ENCODE data around the gene ARHGAP22.

The ARHGAP22 gene

DNA sequence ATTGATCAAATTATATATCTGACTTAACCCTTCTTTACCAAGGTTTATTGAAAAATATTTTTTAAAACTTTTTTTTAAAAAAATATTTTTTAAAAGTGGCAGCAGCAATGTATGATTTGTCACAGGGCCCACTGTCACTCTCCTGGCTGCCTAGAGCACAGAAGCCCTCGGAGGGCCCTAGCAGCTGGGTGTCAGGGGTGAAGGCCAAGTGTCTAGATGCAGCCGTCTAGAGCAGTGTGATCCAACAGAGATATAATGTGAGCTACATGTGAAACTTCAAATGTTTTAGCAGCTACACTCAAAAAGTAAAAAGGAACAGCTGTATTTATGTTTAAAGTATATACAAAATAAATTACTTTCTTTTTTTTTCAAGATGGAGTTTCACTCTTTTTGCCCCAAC, 112.7 kb downstream of the ARHGAP22 start:
- Histone ChIP-seq H3K9me3 (ENCODE audit: control insufficient read depth, insufficient read depth, low read length) (no peaks in the 10 kb centered on the region), H3K9ac (ENCODE audit: low read depth, low read length) (no peak overlapping the region), H3K36me3 (ENCODE audit: insufficient read depth, low read length) (no peaks in the 10 kb centered on the region; the same call in 1 of the 2 replicates), H3K4me1 (ENCODE audit: insufficient read depth, low read length) (no peaks in the 10 kb centered on the region; the same call in 1 of the 2 replicates)

DNA sequence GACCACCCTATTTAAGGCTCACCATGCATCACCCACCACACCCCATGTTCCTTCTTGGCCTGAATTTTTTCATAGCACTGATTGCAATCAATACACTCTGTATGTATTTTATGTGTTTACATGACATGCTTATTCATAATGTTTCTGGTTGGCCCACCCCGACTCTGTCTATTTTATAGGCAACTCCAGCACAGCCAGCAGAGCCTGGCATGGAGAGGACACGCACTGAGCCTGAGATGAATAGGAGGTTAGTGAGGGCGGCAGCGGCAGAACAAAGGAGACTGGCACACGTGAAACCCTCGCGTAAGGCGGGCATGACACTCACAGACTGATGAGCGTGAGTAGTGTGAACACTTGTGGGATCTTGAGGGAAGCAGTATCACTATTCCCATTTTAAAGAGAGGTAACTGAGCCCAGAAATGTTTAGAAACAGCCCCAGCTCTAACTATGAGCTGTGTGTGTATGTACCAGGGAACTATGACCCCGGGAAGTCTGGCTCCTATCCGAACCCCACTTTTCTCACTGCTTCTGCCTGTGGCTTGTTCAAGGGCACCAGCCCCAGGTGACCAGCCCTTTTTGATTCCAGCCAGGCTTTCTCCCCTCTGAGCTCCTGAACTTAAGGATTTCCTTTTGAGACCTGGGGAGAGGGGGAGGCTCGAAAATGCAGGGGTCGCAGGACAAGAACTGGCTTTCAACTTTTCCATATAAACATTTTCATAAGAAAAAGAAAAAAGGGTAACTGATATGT, 113.3 kb downstream of the ARHGAP22 start:
- Histone ChIP-seq H3K36me3 (ENCODE audit: insufficient read depth, low read length) (no peaks in the 10 kb centered on the region; the same call in 1 of the 2 replicates), H3K4me1 (ENCODE audit: insufficient read depth, low read length) (no peaks in the 10 kb centered on the region), H3K9me3 (ENCODE audit: control insufficient read depth, insufficient read depth, low read length) (no peaks in the 10 kb centered on the region), H3K9ac (ENCODE audit: low read depth, low read length) (no peak overlapping the region)

DNA sequence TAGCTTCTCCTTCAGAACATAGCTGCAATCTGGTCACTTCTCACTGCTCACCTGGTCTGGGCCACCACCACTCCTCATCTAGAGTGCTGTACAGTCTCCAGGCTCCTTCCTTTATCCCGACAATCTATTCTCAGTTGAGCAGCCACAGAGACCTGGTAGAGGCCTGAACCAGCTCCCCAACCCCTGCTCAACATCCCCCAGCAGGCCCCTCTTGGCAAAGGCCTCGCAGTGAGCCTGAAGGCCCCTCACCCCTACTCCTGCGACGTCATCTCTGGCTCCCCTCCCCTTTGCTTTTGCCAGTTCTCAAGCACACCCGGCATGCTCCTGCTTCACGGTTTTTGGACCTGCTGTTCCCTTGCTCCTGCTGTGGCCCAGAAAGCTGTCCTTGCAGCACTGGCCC, 113.9 kb downstream of the ARHGAP22 start:
- Histone ChIP-seq H3K4me1 (ENCODE audit: insufficient read depth, low read length) (no peaks in the 10 kb centered on the region), H3K9ac (ENCODE audit: low read depth, low read length) (no peak overlapping the region), H3K9me3 (ENCODE audit: control insufficient read depth, insufficient read depth, low read length) (no peaks in the 10 kb centered on the region), H3K36me3 (ENCODE audit: insufficient read depth, low read length) (no peaks in the 10 kb centered on the region; the same call in 1 of the 2 replicates)

DNA sequence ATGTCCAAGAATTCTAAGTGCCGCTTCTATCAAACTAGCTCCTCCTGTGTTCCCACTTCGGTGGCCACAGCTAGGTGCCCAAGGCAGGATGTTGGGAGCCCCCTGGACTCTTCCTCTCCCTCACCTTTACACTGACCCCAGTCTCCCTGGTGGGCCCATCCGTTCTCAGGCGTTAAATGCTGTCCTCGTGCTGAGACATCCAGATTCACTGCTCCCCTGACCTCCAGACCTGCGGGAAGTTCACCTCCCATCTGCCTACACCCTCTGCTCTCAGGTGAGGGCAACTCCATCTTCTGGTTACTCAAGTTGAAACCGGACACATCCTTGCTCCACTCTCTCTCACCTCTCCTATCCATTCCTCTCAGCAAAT, 114.3 kb downstream of the ARHGAP22 start:
- H3K9me3 ChIP-seq (ENCODE audit: control insufficient read depth, insufficient read depth, low read length) = no peaks in the 10 kb centered on the region
- no peak overlapping the region for H3K9ac ChIP-seq (ENCODE audit: low read depth, low read length)
- no peaks in the 10 kb centered on the region; the same call in 1 of the 2 replicates for H3K36me3 ChIP-seq (ENCODE audit: insufficient read depth, low read length)
- no peaks in the 10 kb centered on the region for H3K4me1 ChIP-seq (ENCODE audit: insufficient read depth, low read length)

DNA sequence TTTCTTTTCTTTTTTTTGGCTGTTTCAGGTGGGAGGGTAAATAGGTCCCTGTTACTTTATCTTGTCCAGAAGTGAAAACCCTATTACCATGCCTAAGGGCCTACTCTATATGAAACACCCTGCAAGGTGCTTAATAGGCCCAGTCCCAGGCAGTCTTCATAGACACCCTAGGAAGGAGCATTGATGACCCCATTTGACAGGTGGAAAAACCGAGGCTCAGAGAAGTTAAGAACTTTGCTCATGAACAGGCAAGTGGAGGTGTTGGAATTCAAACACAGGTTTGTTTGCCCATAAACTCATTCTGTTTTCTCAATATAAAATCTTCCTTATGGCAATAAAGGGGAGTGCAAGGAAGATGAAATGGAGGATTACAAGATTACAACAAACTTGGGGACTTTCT, 115.8 kb downstream of the ARHGAP22 start:
- H3K36me3 ChIP-seq (ENCODE audit: insufficient read depth, low read length) = no peaks in the 10 kb centered on the region; the same call in 1 of the 2 replicates
- peaks cover 10% of the 10 kb centered on the region for H3K4me1 ChIP-seq (ENCODE audit: insufficient read depth, low read length)
- no peaks in the 10 kb centered on the region for H3K9me3 ChIP-seq (ENCODE audit: control insufficient read depth, insufficient read depth, low read length)
- no peak overlapping the region for H3K9ac ChIP-seq (ENCODE audit: low read depth, low read length)

DNA sequence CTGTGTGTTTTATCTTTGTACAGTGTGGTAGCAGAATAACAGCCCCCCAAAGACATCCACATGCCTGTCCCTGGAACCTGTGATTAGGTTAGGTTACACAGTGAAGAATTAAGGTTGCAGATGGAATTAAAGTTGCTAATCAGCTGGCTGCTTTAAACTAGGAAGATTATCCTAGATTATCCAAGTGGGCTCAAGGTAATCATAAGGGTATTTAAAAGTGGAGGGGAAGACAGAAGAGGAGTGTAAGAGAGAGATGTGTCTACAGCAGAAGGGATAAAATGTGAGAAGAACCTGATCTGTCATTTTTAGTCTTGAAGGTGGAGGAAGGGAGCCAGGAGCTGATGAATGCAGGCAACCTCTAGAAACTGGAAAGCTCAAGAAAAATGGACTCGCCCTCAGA, 117.6 kb downstream of the ARHGAP22 start:
- H3K9me3 ChIP-seq (ENCODE audit: control insufficient read depth, insufficient read depth, low read length) = no peaks in the 10 kb centered on the region

DNA sequence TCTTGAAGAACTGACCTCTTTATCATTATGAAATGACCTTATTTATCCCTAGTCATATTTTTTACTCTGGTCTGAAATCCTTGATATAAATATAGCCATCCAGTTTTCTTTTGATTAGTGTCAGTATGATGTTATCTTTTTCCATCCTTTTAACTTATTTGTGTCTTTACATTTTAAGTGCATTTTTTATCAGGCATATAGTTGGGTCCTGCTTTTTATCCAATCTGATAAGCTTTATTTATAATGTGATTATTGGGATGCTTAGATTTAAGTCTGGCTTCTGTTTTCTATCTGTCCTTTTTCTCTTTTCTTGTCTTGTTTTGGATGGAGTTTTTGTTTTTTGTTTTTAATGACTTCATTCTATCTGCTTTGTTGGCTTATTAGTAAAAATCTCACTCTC, 119.2 kb downstream of the ARHGAP22 start:
- Histone ChIP-seq H3K9ac (ENCODE audit: low read depth, low read length) (no peak overlapping the region), H3K4me1 (ENCODE audit: insufficient read depth, low read length) (peaks cover 10% of the 10 kb centered on the region), H3K36me3 (ENCODE audit: insufficient read depth, low read length) (no peaks in the 10 kb centered on the region), H3K9me3 (ENCODE audit: control insufficient read depth, insufficient read depth, low read length) (no peaks in the 10 kb centered on the region)

More for the DNA sequence above, 117.6 kb downstream of the ARHGAP22 start:
- H3K36me3 ChIP-seq (ENCODE audit: insufficient read depth, low read length) = no peaks in the 10 kb centered on the region
- H3K9ac ChIP-seq (ENCODE audit: low read depth, low read length) = no peak overlapping the region
- H3K4me1 ChIP-seq (ENCODE audit: insufficient read depth, low read length) = peaks cover 10% of the 10 kb centered on the region

DNA sequence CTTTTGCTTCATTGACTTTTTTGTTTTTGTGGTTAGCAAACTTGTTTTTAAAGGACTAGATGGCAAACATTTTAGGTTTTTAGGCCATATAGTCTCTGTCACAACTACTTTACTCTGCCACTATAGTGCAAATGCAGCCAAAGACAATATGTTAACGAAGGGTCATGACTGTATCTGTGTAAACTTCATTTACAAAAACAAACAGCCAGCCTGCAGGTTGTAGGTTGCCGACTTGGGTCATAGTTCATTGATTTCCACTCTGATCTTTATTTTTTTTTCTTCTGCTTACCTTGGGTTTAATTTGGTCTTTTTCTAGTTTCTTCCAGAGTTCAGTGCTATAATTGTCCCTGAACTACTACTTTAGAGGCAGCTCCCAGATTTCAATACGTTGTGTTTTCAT, 120.0 kb downstream of the ARHGAP22 start:
- no peak overlapping the region for H3K9ac ChIP-seq (ENCODE audit: low read depth, low read length)
- no peaks in the 10 kb centered on the region for H3K9me3 ChIP-seq (ENCODE audit: control insufficient read depth, insufficient read depth, low read length)
- peaks cover 10% of the 10 kb centered on the region for H3K4me1 ChIP-seq (ENCODE audit: insufficient read depth, low read length)
- H3K36me3 ChIP-seq (ENCODE audit: insufficient read depth, low read length) = no peaks in the 10 kb centered on the region

DNA sequence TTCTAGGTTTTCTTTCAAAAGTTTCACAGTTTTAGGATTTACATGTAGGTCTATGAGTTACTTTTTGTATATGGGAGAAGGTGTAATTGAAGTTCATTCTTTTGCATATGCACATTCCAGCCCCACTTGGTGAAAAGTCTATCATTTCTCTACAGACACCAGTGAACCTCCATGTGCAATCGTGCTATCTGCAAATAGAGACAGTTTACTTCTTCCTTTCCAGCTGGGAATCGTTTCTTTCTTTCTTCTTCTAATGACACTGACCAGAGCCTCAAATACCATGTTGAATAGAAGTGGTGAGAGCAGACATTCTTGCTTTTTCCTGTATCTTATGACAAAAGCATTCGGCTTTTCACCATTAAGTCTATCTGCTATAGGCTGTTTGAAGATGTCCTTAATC, 122.7 kb downstream of the ARHGAP22 start:
- H3K9ac ChIP-seq (ENCODE audit: low read depth, low read length) = no peak overlapping the region
- H3K4me1 ChIP-seq (ENCODE audit: insufficient read depth, low read length) = peaks cover 13% of the 10 kb centered on the region
- no peaks in the 10 kb centered on the region for H3K36me3 ChIP-seq (ENCODE audit: insufficient read depth, low read length)
- H3K9me3 ChIP-seq (ENCODE audit: control insufficient read depth, insufficient read depth, low read length) = no peaks in the 10 kb centered on the region

DNA sequence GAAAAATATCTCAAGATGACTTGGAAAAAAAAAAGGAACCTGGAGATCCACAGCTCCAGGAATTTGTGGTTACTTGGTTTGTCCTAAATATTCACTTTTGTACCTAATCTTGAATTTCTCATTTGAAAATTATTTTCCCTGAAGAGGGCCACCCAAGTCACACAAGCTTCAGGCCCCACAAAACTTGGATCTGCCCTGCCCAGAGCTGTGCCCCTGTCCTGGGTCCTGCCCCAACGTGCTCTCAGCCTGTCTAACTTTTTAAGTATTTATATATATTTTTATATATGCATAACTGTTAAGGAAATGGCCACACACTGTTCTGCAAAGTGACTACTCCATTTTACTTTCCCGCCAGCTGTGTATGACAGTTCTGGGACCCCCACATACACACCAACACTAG, 123.5 kb downstream of the ARHGAP22 start:
- H3K4me1 ChIP-seq (ENCODE audit: insufficient read depth, low read length) = peaks cover 21% of the 10 kb centered on the region
- no peaks in the 10 kb centered on the region for H3K9me3 ChIP-seq (ENCODE audit: control insufficient read depth, insufficient read depth, low read length)
- H3K9ac ChIP-seq (ENCODE audit: low read depth, low read length) = no peak overlapping the region
- H3K36me3 ChIP-seq (ENCODE audit: insufficient read depth, low read length) = no peaks in the 10 kb centered on the region

DNA sequence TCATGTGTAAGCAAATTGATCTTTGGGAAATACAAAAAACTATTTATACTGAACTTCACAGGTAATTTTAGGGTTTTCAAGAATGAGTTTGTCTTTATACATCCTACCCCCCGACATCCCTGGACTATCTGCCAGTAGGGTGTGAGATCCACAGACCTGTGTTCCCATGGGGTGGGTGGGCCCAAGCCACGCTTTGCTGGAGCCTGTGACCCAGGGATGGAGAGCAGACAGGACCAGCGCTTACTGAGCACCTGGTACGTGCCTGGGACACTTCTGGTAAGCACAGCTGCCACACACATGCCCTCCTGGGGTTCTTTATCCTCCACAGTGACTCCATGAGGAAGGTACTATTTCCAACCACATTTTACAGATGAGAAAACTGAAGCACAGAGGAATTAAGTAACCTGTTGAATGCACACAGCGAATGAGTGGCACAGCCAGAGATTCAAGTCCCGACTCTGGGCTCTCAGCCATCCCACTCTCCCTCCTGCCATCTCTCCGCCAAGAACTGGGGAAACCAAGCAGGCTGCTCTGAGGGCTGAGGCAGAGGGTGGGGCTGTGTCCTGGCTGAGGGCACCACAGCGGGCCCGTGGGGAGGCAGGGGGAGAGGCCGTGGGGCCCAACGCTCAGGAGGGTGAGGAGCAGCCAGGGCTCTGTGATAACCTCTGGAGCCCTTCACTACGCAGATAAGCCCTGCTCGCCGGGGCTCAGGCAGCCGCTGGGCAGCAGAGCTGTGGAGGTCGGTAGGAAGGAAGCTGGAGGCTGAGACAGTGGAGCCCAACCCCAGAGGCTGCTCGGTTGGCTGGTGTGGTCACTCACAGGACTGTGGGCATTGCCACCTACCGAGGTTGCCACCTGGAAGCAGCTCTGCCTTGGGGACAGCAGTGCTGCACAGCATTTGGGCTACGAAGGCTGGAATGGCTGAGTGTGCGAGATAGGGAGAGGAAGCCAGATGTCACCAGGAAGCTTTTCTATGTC, 124.2 kb downstream of the ARHGAP22 start:
- Histone ChIP-seq H3K9me3 (ENCODE audit: control insufficient read depth, insufficient read depth, low read length) (no peaks in the 10 kb centered on the region), H3K36me3 (ENCODE audit: insufficient read depth, low read length) (no peaks in the 10 kb centered on the region), H3K9ac (ENCODE audit: low read depth, low read length) (no peak overlapping the region), H3K4me1 (ENCODE audit: insufficient read depth, low read length) (peaks cover 25% of the 10 kb centered on the region)

DNA sequence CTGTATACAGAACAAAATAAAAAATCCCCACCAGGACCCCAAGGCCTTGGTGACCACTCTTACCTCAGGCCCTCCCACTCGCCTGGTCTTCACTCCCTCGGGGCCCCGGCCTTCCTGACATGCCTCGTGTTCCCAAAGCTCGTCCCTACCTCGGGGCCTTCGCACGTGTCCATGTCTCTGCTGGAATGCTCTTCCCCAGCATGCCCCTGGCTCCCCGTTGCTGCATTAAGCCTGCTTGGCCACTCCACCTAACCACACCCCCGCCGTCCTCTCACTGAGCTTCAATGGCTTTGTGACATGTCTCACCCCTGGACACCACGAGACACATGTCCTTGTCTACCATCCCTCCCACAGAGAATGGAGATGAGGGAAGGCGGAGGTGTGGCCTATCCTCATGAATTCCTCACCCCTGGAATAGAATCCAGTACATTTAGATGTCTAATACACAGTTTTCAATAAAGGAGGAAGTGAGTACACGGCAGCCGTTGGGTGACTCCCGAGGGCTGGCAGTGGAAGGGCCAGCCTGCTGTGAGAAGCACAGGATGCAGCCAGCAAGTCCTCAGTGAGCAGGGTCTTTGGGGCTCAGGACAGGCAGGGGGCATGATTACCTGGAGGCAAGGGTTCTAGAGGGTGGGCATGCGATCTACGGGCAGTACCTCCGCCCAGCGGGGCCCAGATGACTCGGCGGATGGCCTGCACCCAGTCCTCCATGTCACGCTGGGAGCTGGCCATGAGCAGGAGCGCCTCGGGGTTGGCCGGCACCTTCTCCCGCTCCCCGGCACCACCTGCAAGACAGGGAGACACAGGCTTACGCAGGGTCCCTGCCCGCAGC, 125.7 kb downstream of the ARHGAP22 start:
- no peak overlapping the region for H3K9ac ChIP-seq (ENCODE audit: low read depth, low read length)
- peaks cover 16% of the 10 kb centered on the region for H3K4me1 ChIP-seq (ENCODE audit: insufficient read depth, low read length)
- no peaks in the 10 kb centered on the region for H3K9me3 ChIP-seq (ENCODE audit: control insufficient read depth, insufficient read depth, low read length)
- H3K36me3 ChIP-seq (ENCODE audit: insufficient read depth, low read length) = no peaks in the 10 kb centered on the region

DNA sequence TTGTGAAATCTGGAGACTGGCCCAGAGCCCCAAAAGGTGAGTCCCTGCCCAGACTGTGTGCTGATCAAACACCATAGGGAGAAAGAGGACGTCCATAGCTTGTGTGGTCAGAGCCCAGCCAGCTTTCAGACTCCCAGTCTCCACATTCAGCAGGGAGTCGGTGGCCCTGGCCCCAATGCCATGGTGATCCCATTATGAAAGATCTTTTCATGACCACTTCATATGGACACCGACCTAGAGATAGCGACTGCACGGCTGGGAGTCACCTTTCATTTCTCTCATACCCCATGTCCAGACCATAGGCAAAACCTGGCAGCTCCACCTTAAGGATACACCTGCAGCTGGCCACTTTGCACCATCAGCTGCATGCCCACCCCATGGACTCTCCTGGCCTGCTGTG, 126.4 kb downstream of the ARHGAP22 start:
- no peaks in the 10 kb centered on the region for H3K9me3 ChIP-seq (ENCODE audit: control insufficient read depth, insufficient read depth, low read length)
- H3K9ac ChIP-seq (ENCODE audit: low read depth, low read length) = no peak overlapping the region
- peaks cover 16% of the 10 kb centered on the region for H3K4me1 ChIP-seq (ENCODE audit: insufficient read depth, low read length)
- no peaks in the 10 kb centered on the region for H3K36me3 ChIP-seq (ENCODE audit: insufficient read depth, low read length)

DNA sequence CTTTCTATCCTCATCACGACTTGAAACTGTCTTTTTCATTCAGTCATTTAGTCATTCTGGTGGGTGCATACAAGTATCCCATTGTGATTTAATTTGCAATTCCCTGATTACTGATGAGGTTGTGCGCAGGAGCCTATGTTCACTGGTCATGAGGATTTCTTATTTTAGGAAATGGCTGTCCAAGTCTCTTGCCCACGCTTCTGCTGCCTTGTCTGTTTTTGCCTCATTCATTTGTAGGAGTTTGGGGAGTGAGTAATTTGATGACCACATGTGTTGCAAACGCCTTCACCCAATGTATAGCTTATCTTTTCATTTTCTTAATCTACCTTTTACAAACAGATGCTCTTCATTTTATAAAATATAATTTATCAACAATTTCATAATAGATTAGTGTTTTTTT, 127.3 kb downstream of the ARHGAP22 start:
- Histone ChIP-seq H3K9ac (ENCODE audit: low read depth, low read length) (no peak overlapping the region), H3K36me3 (ENCODE audit: insufficient read depth, low read length) (no peaks in the 10 kb centered on the region), H3K4me1 (ENCODE audit: insufficient read depth, low read length) (peaks cover 16% of the 10 kb centered on the region), H3K9me3 (ENCODE audit: control insufficient read depth, insufficient read depth, low read length) (no peaks in the 10 kb centered on the region)

Measured in ES-I3 (cell line).